ENCODE measurements around the gene CAST. TPM values are rescaled to one million over a fixed set of nuclear protein-coding genes. Genes with fewer than 3 reads are reported as not detected.

Gene CAST
- total RNA-seq, 2 donors from 2014 or later = 97.5 to 169 TPM

DNA sequence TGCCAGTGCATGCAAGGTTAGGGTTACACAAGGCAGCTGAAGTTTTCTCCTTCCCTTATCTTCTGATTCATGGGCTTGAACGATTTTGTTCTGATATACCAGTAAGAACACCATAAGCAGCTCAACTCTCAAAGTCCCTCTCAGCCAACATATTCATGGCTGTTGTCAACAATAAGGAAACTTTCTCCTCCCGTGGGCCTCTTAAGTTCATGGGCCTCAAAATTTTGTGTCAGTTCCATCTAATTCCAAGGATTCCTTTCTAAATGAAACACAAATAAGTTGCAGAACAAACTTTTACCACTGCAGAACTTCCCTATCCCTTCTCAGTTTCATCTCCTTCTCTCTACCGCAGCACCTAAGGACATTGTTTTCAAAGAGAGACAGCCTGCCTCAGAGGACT, 23.6 kb upstream of the CAST start:
- no peak for ATAC-seq
- Mint-ChIP-seq H3K36me3 (no peaks in the 10 kb centered on the region), H3K9me3 (no peaks in the 10 kb centered on the region), H3K27ac (no peak overlapping the region)
- DNase-seq (ENCODE audit: low spot score in 2 of 2) = no peak

DNA sequence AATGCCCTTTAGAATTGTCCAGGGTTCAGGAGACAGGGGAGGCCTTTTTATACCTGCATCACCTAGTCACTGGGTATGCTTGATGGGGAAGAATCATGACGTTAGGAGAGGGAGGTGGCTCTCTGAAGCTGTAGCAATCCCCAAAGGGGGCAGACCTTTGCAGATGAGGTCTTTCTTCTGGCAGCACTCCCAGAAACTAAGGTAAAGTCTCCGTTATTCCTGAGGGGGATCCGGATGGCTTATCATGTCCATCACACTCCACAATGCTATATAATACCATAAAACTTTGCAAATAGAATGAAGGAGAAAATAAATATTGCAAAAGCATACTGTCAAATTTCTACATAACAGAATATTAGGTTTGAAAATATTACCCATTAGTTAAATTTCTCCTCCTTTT, 21.5 kb upstream of the CAST start:
- no peaks in the 10 kb centered on the region for H3K9me3 Mint-ChIP-seq
- H3K36me3 Mint-ChIP-seq = no peaks in the 10 kb centered on the region
- DNase-seq (ENCODE audit: low spot score in 2 of 2) (no peak), ATAC-seq (no peak)
- H3K27ac Mint-ChIP-seq = no peak overlapping the region

- ATAC-seq = no peak
- no peaks in the 10 kb centered on the region for H3K9me3 Mint-ChIP-seq
- H3K36me3 Mint-ChIP-seq = no peaks in the 10 kb centered on the region
- no peak for DNase-seq (ENCODE audit: low spot score in 2 of 2)
- no peak overlapping the region for H3K27ac Mint-ChIP-seq
Observed at GRCh38 chr5:96641368-96642280, 20.6 kb upstream of the CAST start.

GRCh38 chr5:96642281-96642640, 19.9 kb upstream of the CAST start:
- no peak for ATAC-seq
- H3K36me3 Mint-ChIP-seq = no peaks in the 10 kb centered on the region

DNA sequence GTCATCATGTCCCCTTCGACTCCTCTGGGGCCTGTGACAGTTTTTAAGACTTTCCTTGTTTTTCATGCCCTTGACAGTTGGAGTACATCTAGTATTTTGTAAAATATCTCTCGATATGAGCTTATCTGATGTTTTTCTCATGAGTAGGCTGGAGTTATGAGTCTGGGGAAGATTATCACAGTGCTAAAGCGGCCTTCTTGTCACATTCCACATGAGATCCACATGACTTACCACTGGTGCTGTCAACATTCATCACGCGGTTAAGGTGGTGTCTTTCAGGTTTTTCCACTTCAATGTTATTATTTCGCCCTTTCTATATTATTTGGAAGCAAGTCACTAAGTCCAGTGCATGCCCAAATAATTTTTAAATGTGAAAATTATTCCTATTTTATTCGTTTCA, 17.1 kb upstream of the CAST start:
- DNase-seq (ENCODE audit: low spot score in 2 of 2) (no peak), ATAC-seq (no peak)
- no peaks in the 10 kb centered on the region for H3K36me3 Mint-ChIP-seq
- no peak overlapping the region for H3K27ac Mint-ChIP-seq
- no peaks in the 10 kb centered on the region for H3K9me3 Mint-ChIP-seq

More at GRCh38 chr5:96642281-96642640, 19.9 kb upstream of the CAST start:
- Mint-ChIP-seq H3K9me3 (no peaks in the 10 kb centered on the region), H3K27ac (no peak overlapping the region)
- DNase-seq (ENCODE audit: low spot score in 2 of 2) = no peak

- Mint-ChIP-seq H3K9me3 (no peaks in the 10 kb centered on the region), H3K36me3 (no peaks in the 10 kb centered on the region), H3K27ac (no peak overlapping the region)
- DNase-seq (ENCODE audit: low spot score in 2 of 2) = no peak
- peak in 1 of 2 donors; percentile 71 for ATAC-seq
Observed at GRCh38 chr5:96648023-96648422, 14.2 kb upstream of the CAST start.

- no peak for ATAC-seq
- DNase-seq (ENCODE audit: low spot score in 2 of 2) = no peak
- Mint-ChIP-seq H3K27ac (no peak overlapping the region), H3K36me3 (no peaks in the 10 kb centered on the region), H3K9me3 (no peaks in the 10 kb centered on the region)
Observed at GRCh38 chr5:96648593-96648992, 13.6 kb upstream of the CAST start.

DNA sequence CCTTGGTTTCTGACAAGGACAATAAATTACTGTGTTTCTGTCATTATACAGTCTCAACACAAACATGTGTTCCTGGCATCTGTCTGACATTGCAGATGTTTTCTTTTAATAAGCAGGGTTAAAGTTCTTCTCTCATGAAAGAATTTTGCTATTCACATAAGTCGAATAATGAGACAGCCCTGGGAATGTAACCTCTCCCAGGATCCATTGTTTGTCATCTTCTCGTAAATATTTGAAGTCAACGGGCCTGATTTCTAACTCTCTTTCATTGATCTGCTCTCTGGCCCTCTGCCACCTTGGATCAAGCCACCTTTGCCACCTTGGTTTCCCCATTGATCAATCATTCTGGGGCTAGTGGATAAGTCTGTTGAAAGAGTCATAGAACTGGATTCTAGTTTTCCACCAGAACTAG, 12.9 kb upstream of the CAST start:
- H3K36me3 Mint-ChIP-seq = no peaks in the 10 kb centered on the region
- ATAC-seq (no peak), DNase-seq (ENCODE audit: low spot score in 2 of 2) (no peak)
- no peaks in the 10 kb centered on the region for H3K9me3 Mint-ChIP-seq
- no peak overlapping the region for H3K27ac Mint-ChIP-seq

GRCh38 chr5:96649681-96650540, 12.3 kb upstream of the CAST start:
- H3K36me3 Mint-ChIP-seq = no peaks in the 10 kb centered on the region
- H3K9me3 Mint-ChIP-seq = no peaks in the 10 kb centered on the region
- ATAC-seq (peak in 1 of 2 donors; percentile 55), DNase-seq (ENCODE audit: low spot score in 2 of 2) (no peak)
- H3K27ac Mint-ChIP-seq = no peak overlapping the region

DNA sequence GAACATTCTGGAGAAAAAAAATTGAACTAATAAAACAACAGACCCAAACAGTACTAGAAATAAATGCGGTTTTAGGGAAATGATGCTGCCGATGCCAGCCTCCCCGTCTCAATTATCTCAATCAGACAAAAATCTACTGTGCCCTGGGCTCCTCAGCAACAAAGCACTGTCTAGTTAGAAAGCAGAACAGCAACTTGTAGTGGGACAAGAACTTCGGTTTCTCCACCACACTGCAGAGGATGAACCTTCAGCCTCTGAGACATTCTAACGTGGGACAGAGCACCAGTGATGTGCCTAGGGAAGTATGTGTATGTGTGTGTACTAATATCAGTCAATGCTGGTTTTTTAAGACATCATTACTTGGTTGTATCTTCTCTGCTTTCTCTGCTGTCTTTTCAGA, 11.1 kb upstream of the CAST start:
- Mint-ChIP-seq H3K27ac (no peak overlapping the region), H3K9me3 (no peaks in the 10 kb centered on the region), H3K36me3 (no peaks in the 10 kb centered on the region)
- ATAC-seq (no peak), DNase-seq (ENCODE audit: low spot score in 2 of 2) (no peak)

- no peak for DNase-seq (ENCODE audit: low spot score in 2 of 2)
- no peak for ATAC-seq
- Mint-ChIP-seq H3K27ac (no peak overlapping the region), H3K9me3 (no peaks in the 10 kb centered on the region), H3K36me3 (no peaks in the 10 kb centered on the region)
Observed at GRCh38 chr5:96651948-96652753, 10.0 kb upstream of the CAST start.

GRCh38 chr5:96652769-96653454, 9.3 kb upstream of the CAST start:
- H3K27ac Mint-ChIP-seq = no peak overlapping the region
- DNase-seq (ENCODE audit: low spot score in 2 of 2) (no peak), ATAC-seq (no peak)
- H3K9me3 Mint-ChIP-seq = no peaks in the 10 kb centered on the region
- no peaks in the 10 kb centered on the region for H3K36me3 Mint-ChIP-seq

GRCh38 chr5:96654209-96654608, 8.0 kb upstream of the CAST start:
- no peaks in the 10 kb centered on the region for H3K36me3 Mint-ChIP-seq
- no peaks in the 10 kb centered on the region for H3K9me3 Mint-ChIP-seq
- ATAC-seq (no peak), DNase-seq (ENCODE audit: low spot score in 2 of 2) (no peak)
- H3K27ac Mint-ChIP-seq = no peak overlapping the region

GRCh38 chr5:96655085-96655484, 7.1 kb upstream of the CAST start:
- no peak for ATAC-seq
- Mint-ChIP-seq H3K27ac (no peak overlapping the region), H3K9me3 (no peaks in the 10 kb centered on the region), H3K36me3 (no peaks in the 10 kb centered on the region)
- no peak for DNase-seq (ENCODE audit: low spot score in 2 of 2)

DNA sequence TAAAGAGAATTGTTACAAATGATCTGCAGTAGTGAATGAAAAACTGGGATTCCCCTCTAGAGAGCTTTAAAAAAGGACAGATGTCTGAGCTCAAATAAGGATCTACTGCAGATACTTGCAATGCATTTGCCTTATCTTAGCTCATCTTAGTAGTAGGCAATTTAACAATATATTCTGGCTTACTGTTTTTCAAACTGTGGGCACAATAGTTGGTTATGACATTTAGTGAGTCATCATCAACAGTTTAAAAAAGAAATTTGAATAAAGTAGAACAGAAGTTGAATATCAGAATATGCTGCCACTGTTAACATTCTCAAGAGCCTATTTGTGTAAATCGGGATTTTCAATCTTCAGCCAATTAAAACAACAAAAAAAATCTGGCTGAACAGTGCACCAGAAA, 6.7 kb upstream of the CAST start:
- Mint-ChIP-seq H3K9me3 (no peaks in the 10 kb centered on the region), H3K36me3 (no peaks in the 10 kb centered on the region), H3K27ac (no peak overlapping the region)
- ATAC-seq (no peak), DNase-seq (ENCODE audit: low spot score in 2 of 2) (no peak)

DNA sequence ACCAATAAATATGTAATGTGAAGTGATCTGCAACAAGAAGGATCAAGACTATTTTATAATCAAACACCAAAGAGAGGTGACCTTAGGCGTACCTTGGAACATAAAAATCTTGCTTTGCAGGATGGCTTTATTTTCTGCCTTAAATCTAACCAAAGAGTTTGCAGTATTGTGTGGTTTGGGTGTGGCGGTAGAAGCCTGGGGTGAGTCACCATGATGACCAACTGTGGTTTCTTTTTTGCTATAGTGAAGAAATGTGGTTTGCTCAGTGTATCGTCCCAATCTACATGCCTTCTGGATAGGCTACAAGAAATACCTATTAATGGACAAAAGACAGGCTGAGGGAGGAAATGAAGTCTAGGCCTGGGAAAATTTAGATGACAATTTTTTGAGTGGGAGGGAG, 5.1 kb upstream of the CAST start:
- Mint-ChIP-seq H3K36me3 (peaks cover 0 to 4% of the 10 kb centered on the region in 2 donors), H3K9me3 (no peaks in the 10 kb centered on the region), H3K27ac (no peak overlapping the region)
- DNase-seq (ENCODE audit: low spot score in 2 of 2) = peak; percentile 48 to 61
- peak; percentile 43 to 57 for ATAC-seq
